Natural killer cell (primary cell): ENCODE measurements around the gene VARS1. TPM values are rescaled to one million over a fixed set of nuclear protein-coding genes. Genes with fewer than 3 reads are reported as not detected.
"Not testable (repeated sequence)": the region's sequence is repeated elsewhere in the genome, so short reads cannot be mapped to it uniquely, and the experiment has no call there.

Experiments used
- ATAC-seq, 3 donors: fragments of 150-1000 bp in 2 of 3; fragments of 200-7000 bp in 1 of 3; cut with Tn5 transposase; 1 replicate in 1 of 3; 2 replicates in 2 of 3; pipeline ENCODE4 v1.10.0; 2021; ENCODE audit warnings: mild to moderate bottlenecking in 2 of 3, moderate library complexity in 2 of 3
- DNase-seq, 2 donors: peaks; one replicate each; pipeline versions ENCODE4 v3.0.0 to v3.0.0-alpha.2; 2013 to 2021; ENCODE audit warnings: mixed read lengths in 1 of 2
- H3K27ac ChIP-seq: one replicate; pipeline ENCODE4 v1.5.1; 2013; ENCODE audit warnings: mild to moderate bottlenecking, low read length
- H3K27me3 ChIP-seq: one replicate; pipeline ENCODE4 v1.6.1; 2013; ENCODE audit warnings: low read length; ENCODE audit not compliant: control insufficient read depth, insufficient read depth
- H3K36me3 ChIP-seq: one replicate; pipeline ENCODE4 v1.6.1; 2013; ENCODE audit warnings: low read length; ENCODE audit not compliant: control insufficient read depth, insufficient read depth
- H3K4me1 ChIP-seq: one replicate; pipeline ENCODE4 v1.6.1; 2013; ENCODE audit warnings: low read length; ENCODE audit not compliant: control insufficient read depth, insufficient read depth
- H3K4me3 ChIP-seq: one replicate; pipeline ENCODE4 v1.5.1; 2013; ENCODE audit warnings: low read length
- H3K9me3 ChIP-seq: one replicate; pipeline ENCODE4 v1.6.1; 2013; ENCODE audit warnings: low read length; ENCODE audit not compliant: control insufficient read depth, insufficient read depth
- H3K27ac Mint-ChIP-seq, 2 donors: one replicate each; pipeline ENCODE4 v1.8.0; 2022; ENCODE audit warnings: mild to moderate bottlenecking in 2 of 2, mixed read lengths in 2 of 2, moderate library complexity in 1 of 2
- H3K27me3 Mint-ChIP-seq, 2 donors: one replicate each; pipeline ENCODE4 v1.8.0; 2022; ENCODE audit warnings: low read depth in 2 of 2, mixed read lengths in 2 of 2
- H3K36me3 Mint-ChIP-seq: one replicate; pipeline ENCODE4 v1.8.0; 2022; ENCODE audit warnings: mixed read lengths
- H3K4me1 Mint-ChIP-seq, 2 donors: one replicate each; pipeline ENCODE4 v1.8.0; 2022; ENCODE audit warnings: mixed read lengths in 2 of 2
- H3K4me3 Mint-ChIP-seq: one replicate; pipeline ENCODE4 v1.8.0; 2022; ENCODE audit warnings: mild to moderate bottlenecking, moderate library complexity, mixed read lengths
- H3K9me3 Mint-ChIP-seq, 2 donors: one replicate each; pipeline ENCODE4 v1.8.0; 2022; ENCODE audit warnings: mixed read lengths in 2 of 2
- WGBS: methylation state at CpG from one replicate; pipeline ENCODE4 v1.1.7; 2013; ENCODE audit warnings: missing lambda C conversion rate; ENCODE audit not compliant: insufficient coverage; 5-methylcytosine and 5-hydroxymethylcytosine counted together
- intact Hi-C: fragments of 100-400 bp; cut with micrococcal nuclease; formaldehyde crosslinking; loops from one replicate; pipeline ENCODE4 v1.14.2; 2022
- total RNA-seq, 4 donors: library from RNA; stranded (reverse); fragments of 120-200 nt in 1 of 4; gene quantifications; one replicate each; pipeline versions ENCODE4 v1.2.3 to v1.2.4, GENCODE V29; 2013 to 2022
- TF ChIP-seq, protein P1 (sequence below): fragments of 200-600 bp; IDR thresholded peaks from one replicate; pipeline ENCODE4 v1.8.0; 2022; ENCODE audit warnings: antibody characterized with exemption

The VARS1 gene
- total RNA-seq, 3 donors from 2014 or later (not counting 1 experiment from before 2014, with no cell fraction given) = 45.2 to 58.6 (median 49.2) TPM

DNA sequence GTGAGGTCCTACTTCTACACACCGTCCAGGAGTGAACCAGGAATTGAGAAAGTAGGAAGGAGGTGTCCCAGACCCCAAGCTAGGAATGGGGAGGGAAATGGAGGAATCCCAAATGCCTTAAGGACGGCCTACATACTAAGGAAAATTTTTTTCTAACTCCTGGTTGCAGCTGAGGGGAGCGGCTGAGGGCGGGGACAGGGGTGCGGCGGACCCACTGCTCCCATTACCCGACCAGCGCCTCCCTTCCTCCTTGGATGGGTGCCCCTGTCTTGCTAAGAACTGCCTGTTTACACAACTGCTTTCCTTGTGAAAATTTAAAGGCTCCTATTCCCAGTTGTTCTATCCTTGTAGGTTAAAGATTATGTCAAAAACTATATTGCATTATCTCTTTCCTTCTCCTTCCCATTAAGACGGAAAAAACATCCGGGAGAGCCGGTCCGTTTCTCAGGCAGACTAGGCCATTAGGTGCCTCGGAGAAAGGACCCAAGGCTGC is 31.3 kb upstream of the VARS1 start:
- 2% methylated on average over 13 of the region's 13 CpGs for WGBS
- no peak for DNase-seq

DNA sequence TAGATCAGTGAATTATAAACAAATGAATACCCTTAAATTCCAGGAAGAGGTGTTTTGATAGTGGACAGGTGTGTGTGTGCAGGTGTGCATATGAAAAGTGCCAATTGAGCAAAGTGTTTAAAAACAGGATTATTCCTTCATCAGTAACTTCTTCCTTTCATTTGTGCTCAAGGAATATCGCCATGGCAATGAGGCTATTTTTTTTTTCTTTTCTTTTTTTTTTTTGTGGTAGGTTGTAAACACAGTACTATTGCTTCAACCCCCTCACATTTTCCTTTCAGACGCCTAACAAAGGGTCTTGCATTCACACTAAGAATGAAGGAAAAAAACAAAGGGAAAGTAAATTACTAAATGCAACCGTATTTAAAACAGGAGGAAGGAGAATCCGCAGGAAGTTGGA is 30.0 kb upstream of the VARS1 start:
- 100% methylated on average over 2 of the region's 4 CpGs for WGBS
- DNase-seq (no peak), ATAC-seq (no peak)
- peaks cover 36 to 37% of the 10 kb centered on the region in 2 donors for H3K4me1 Mint-ChIP-seq
- intact Hi-C loops = no loop called here
- H3K27ac Mint-ChIP-seq = peak overlapping the region; percentile 95 to 99
- TF ChIP-seq, protein P1, sequence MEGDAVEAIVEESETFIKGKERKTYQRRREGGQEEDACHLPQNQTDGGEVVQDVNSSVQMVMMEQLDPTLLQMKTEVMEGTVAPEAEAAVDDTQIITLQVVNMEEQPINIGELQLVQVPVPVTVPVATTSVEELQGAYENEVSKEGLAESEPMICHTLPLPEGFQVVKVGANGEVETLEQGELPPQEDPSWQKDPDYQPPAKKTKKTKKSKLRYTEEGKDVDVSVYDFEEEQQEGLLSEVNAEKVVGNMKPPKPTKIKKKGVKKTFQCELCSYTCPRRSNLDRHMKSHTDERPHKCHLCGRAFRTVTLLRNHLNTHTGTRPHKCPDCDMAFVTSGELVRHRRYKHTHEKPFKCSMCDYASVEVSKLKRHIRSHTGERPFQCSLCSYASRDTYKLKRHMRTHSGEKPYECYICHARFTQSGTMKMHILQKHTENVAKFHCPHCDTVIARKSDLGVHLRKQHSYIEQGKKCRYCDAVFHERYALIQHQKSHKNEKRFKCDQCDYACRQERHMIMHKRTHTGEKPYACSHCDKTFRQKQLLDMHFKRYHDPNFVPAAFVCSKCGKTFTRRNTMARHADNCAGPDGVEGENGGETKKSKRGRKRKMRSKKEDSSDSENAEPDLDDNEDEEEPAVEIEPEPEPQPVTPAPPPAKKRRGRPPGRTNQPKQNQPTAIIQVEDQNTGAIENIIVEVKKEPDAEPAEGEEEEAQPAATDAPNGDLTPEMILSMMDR = no peak
- H3K4me3 Mint-ChIP-seq = peak overlapping the region; percentile 28
- Histone ChIP-seq H3K36me3 (no peaks in the 10 kb centered on the region), H3K9me3 (no peaks in the 10 kb centered on the region), H3K27ac (no peak overlapping the region), H3K27me3 (no peaks in the 10 kb centered on the region), H3K4me3 (no peak overlapping the region), H3K4me1 (peaks cover 45% of the 10 kb centered on the region)
- H3K36me3 Mint-ChIP-seq = no peaks in the 10 kb centered on the region
- no peaks in the 10 kb centered on the region for H3K27me3 Mint-ChIP-seq
- H3K9me3 Mint-ChIP-seq = no peaks in the 10 kb centered on the region

More for the DNA sequence above, 31.3 kb upstream of the VARS1 start:
- Mint-ChIP-seq H3K36me3 (no peaks in the 10 kb centered on the region), H3K9me3 (no peaks in the 10 kb centered on the region), H3K4me1 (peaks cover 29 to 31% of the 10 kb centered on the region in 2 donors), H3K27me3 (no peaks in the 10 kb centered on the region), H3K27ac (peak overlapping the region; percentile 95 to 99), H3K4me3 (peak overlapping the region; percentile 96)
- H3K36me3 ChIP-seq = no peaks in the 10 kb centered on the region
- TF ChIP-seq, protein P1 = no peak
- peak overlapping the region; percentile 55 for H3K27ac ChIP-seq
- no peaks in the 10 kb centered on the region for H3K9me3 ChIP-seq
- H3K27me3 ChIP-seq = no peaks in the 10 kb centered on the region
- ATAC-seq = peak; percentile 12 to 22 (median 20)
- intact Hi-C loops = no loop called here
- peaks cover 47% of the 10 kb centered on the region for H3K4me1 ChIP-seq
- H3K4me3 ChIP-seq = peak overlapping the region; percentile 77

DNA sequence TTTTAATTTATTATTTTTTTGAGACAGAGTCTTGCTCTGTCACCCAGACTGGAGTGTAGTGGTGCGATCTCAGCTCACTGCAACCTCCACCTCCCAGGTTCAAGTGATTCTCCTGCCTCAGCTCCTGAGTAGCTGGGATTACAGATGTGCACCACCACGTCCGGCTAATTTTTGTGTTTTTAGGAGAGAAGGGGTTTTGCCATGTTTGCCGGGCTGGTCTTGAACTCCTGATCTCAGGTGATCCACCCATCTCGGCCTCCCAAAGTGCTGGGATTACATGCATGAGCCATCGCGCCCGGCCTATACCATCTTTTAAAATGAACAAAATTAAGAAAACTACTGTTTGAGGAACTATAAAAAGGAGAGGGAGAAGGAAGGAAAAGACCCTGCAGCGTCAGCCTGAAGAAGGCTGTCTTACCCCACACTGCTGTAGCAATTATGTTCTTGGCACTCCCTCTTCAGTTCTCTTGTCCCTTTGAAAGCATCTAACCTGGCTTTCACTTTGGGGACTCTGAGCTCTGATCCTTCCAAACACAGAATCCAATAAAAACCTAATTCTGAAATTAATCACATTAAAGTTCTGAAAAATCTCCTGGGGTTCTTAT is 28.1 kb upstream of the VARS1 start:
- H3K9me3 Mint-ChIP-seq, H3K27ac ChIP-seq, H3K36me3 ChIP-seq, H3K27me3 ChIP-seq, H3K27me3 Mint-ChIP-seq, ATAC-seq, H3K9me3 ChIP-seq, intact Hi-C loops, H3K36me3 Mint-ChIP-seq, H3K4me3 ChIP-seq, H3K4me3 Mint-ChIP-seq, DNase-seq: not testable (repeated sequence)
- Mint-ChIP-seq H3K4me1 (peaks cover 25 to 27% of the 10 kb centered on the region in 2 donors), H3K27ac (peak overlapping the region in 1 of 2 donors; percentile 40)
- WGBS = 88% methylated on average over 9 of the region's 9 CpGs
- H3K4me1 ChIP-seq = peaks cover 40% of the 10 kb centered on the region

DNA sequence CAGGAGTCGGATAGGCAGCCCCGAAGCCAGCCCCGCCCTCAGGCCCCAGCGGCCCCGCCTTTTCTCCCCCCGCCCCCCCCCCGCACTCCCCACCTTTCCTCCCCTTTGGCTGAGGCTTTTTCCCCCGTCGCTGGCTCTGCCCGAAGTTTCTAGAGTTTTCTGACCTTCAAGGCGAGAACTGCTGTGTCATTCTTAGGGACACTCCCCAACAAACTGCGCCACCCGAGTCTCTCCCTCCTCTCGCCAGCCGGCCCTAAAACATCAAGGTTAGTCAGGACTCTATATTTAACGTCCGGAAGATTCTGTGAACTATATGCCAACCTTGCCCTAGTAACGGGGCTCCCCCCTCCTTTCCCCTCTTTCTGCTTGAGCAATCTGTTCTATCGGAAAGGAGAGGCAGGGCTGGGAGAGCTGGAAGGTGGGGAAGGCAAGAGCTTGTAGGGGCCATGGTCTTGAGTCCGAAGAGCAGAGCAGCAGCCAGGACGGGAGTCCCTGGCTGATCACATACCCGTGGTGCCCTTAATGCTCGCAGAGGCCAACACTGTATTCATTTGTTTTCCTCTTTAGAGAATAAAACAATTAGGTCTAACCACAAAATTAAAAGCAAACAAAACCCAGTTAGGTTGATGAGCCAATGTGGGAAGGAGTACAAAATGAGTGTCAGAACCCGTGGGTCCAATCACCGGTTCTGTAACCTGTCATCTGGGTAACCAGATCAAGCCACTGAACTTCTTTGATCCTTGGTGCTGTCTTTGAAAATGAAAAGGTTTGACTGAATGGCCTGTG is 26.7 kb upstream of the VARS1 start:
- TF ChIP-seq, protein P1 = no peak
- Mint-ChIP-seq H3K4me3 (peak overlapping the region; percentile 93), H3K27me3 (no peaks in the 10 kb centered on the region), H3K36me3 (no peaks in the 10 kb centered on the region), H3K4me1 (peaks cover 32 to 38% of the 10 kb centered on the region in 2 donors), H3K9me3 (no peaks in the 10 kb centered on the region), H3K27ac (peak overlapping the region; percentile 92 to 94)
- H3K9me3 ChIP-seq = no peaks in the 10 kb centered on the region
- ATAC-seq (peak; percentile 52 to 56 (median 54)), DNase-seq (peak; percentile 45 to 75)
- H3K27me3 ChIP-seq = no peaks in the 10 kb centered on the region
- WGBS = 3% methylated on average over 21 of the region's 25 CpGs
- peaks cover 44% of the 10 kb centered on the region for H3K4me1 ChIP-seq
- peak overlapping the region; percentile 76 for H3K27ac ChIP-seq
- intact Hi-C loops = no loop called here
- H3K36me3 ChIP-seq = no peaks in the 10 kb centered on the region
- peak overlapping the region; percentile 54 for H3K4me3 ChIP-seq
